Stimulated activated naive CD8-positive, alpha-beta T cell treated with anti-CD3 and anti-CD28 coated beads, Interleukin-15, Interleukin-2, amounts not matched to agents 100 U/mL and 50 U/mL, for 24 hours (primary cell): Measurements from ENCODE around the gene CCDC182.

Experiments
- ATAC-seq: fragments of 150-1000 bp; cut with Tn5 transposase; one replicate; pipeline ENCODE4 v1.10.0; 2021
- DNase-seq: peaks from one replicate; pipeline ENCODE4 v3.0.0; 2021

CCDC182 gene

DNA sequence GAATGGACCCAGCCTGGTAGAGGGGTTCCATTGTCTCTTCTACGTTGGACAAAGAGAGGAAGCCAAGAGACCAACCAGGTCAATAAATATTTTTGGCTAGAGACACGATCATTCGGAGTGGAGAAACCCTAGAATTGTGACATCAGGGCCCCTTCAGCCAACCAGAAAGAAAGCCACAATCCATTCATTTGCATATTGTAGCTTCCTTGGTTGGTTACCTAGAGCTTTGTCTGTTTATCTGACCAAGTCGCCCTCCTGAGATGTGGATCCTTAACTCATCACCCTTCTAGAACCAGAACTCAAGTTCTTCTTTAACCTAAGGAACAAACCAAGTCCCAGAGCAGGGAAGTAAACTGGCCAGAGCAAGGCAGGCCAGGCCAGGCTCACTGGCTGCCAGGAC lies at the start of gene CCDC182:
TSS of gene CCDC182 (minus strand) at position 58 of the 400 bp plus-strand sequence. CDS start at position 31, 27 bp downstream.
- DNase-seq: no peak
- ATAC-seq: no peak

DNA sequence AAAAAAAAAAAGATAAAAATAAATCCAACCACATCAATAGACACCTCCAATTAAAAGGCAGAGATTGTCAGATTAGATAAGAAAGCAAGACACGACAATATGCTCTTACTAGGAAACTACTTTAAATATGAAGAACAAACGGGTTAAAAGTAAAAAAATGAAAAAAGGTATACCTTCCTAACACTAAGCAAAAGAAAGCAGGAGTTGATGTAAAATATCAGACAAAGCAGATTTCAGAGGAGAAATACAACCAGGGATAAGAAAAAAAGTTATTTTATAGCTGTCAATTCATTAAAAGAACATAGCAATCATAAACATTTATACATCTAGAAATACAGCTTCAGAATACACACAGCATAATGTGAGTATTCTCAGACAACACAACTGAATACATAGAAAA lies 49.7 kb upstream of the CCDC182 start:
- no peak for DNase-seq
- no peak for ATAC-seq

DNA sequence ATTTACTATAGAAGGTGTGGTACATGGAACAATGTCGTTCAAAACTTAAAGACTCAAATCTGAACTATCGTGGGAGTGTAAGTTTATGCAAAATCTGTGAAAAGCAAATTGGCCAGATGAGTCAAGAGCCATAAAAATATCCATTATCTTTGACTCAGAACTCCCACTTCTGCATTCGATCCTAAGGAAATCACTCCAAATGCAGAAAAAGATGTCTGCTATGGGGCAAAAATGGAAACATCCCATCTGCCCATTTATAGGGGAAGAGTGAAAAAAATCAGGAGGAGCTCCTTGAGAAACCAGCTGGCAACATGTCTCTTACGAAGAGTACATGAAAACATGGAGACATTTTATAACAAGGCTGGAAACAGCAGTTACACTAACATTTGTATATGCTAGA lies 43.6 kb upstream of the CCDC182 start:
- ATAC-seq (no peak), DNase-seq (no peak)

DNA sequence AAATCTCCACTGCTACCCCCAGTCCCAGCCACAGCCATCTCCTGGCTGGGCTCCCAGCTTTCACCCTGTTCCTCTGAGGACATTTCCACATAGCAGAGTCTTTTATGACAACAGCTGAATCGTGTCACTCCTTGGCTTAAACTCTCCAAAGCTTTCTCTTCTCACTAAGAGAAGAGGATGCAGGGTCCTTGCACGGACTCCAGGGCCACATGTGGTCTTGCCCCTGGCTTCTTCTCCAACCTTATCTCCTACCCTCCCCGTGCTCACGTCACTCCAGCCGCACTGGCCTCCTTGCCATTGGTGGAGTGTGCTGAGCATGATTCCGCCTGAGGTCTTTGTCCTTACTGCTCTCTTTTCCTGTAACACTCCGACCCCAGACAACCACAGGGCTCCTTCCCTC lies 39.9 kb upstream of the CCDC182 start:
- ATAC-seq (no peak), DNase-seq (no peak)

DNA sequence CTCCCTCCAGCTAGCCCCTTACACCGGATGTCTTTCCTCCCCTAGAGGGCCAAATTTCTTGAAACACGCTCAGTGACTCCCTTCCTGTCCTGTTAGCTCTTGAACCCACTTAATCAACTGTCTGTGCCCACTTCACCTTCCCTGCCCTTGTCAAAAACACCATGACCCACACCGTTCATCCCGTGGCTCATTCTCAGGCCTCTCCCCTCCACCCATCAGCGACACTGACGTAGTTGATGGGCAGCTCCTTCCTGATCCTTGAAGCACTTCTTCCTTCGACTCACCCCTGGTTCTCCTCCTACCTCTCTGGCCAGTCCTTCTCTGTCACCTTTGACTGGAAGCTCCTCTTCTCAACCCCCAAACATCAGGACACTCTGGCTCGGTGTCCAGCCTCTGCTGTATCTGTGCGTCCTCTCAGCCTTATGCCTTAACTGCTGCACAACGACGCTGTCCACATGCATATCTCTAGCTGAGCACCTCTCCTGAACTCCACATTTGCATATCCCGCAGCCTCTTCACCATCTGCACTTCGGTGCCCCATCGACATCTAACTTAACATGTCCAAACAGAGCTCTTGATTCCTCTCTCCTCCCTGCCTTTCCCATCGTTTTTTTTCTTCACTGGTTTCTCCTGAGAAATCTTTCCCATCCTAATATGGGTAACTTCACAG lies 39.3 kb upstream of the CCDC182 start:
- no peak for DNase-seq

DNA sequence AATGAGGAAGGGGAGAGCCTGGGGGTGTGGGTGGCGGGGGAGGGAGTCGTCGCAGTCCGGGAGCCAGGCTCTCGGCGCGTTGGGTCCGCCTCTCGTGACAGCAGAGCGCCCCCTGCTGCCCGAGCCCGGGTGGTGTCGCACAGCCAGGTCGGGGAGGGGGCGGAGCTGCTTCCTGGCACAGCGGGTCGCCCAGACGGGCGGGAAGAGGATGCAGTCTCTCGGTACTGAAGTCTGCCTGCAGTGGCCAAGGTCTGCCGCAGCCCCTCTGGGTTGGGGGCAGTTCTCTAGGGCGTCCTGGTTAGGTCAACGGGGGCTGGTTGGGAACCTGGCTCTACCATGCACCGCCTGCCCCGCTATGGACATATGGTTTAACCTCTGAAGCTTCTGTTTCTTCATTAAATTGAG lies 38.2 kb upstream of the CCDC182 start:
- ATAC-seq (peak; percentile 88), DNase-seq (peak; percentile 89)

More for the DNA sequence above, 39.3 kb upstream of the CCDC182 start:
- ATAC-seq: no peak

DNA sequence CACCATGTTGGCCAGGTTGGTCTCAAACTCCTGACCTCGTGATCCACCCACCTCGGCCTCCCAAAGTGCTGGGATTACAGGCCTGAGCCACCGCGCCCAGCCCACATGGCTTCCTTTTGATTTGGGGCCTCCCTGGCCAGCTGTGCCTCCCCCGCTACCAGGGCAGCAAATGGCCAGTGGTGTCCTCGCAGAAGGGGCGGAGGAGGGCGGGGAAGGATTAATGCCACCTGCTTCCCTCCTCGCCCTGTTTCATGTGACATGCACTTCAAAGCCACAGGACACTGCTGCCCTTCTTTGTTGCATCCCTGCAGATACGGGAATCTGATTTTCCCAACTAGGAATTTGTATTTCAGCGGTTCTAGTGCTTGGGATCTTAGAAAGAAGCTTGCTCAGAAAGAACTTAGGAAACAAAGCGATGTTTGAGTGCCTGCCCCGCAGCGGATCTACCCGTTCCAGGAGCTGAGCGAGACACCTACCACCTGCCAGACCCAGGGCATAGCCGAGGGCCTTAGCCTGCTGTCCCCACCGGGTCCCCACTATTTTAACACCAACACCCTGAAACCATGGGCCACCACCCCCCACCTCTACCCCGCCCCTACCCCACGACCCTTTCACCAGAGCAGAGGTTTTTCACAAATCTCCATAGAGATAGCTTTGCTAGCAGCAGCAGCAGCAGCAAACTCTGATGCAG lies 37.7 kb upstream of the CCDC182 start:
- ATAC-seq (no peak), DNase-seq (no peak)

DNA sequence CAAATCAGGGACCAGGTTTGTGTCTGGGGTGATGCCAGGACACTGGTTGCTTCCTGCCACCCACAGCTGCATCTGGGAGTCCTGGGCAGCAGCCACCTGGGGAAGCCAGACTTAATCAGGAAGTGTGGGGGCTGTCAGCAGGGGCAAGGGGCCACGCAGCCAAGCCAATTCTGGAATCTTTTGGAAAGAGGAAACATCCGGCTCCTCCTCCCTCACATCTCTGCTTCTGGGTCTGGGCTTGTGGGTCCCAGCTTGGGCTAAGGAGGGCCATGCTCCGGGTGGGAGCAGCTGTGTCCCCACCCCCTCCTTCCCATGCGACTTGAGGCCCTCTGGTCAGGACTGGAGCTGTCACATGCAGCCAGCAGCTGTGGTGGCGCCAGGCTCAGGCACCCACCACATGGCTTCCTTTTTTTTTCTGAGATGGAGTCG lies 37.0 kb upstream of the CCDC182 start:
- no peak for ATAC-seq
- DNase-seq: no peak

DNA sequence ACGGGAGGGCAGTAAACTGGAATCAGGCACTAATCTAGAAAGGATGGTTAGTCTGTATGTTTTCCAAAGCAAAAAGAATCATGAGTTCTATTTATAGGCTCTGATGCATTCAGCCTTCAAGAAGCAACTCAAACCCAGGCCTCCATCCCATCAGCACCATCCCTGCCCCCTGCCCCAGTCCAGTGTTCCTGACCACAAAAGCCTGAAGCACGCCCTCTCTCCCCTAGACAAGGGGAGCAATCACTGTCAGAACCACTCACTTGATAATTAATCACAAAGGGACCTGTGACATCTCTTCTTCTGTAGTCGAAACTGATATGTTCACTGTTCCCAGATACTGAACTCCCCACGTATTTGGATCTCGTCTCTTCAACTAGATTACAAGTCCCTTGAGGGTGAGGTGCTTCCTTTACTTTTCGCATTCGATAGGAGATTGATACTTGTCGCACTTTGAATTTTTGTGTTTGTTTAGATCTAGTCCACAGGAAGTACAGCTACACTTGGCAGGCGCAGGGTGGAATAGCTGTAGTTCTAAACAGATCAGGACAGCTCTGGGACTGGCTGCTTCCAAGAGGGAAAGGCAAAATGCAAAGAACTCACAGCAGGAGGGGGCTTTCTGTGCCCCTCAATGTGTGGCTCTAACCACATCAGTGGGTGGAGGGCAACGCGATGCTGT lies 36.4 kb upstream of the CCDC182 start:
- DNase-seq (no peak), ATAC-seq (no peak)

DNA sequence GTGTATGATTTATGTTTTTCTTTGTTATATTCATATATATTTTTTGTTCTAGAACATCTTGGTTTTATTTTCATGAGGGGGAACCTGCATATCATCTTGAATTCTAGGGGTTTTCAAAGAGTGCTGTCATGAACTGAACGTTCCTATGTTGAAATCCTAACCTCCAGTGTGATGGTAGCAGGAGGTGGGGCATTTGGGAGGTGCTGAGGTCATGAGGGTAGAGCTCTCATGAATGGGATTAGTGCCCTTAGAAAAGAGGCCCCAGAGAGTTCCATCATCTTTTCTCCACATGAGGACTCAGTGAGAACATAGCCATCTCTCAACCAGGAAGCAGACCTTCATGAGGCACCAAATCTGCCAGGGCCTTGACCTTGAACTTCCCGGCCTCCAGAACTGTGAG lies 34.6 kb upstream of the CCDC182 start:
- ATAC-seq: no peak
- DNase-seq: no peak

DNA sequence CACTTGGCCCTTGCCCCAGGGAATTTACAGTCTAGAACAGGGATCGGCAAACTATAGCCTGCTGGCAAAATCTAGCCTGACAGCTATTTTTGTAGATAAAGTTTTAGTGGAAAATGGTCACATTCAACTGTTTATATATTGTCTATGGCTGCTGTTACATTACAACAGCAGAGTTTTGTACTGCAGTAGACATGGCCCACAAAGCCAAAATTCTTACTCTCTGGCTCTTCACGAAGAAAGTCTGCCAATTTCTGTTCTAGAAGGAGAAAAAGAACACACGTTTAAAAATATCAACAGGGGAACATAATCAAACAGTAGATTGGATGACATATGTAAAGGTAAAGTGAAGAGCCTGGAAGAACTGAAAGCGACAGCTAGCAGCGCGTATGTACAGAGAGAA lies 33.2 kb upstream of the CCDC182 start:
- DNase-seq (no peak), ATAC-seq (no peak)

DNA sequence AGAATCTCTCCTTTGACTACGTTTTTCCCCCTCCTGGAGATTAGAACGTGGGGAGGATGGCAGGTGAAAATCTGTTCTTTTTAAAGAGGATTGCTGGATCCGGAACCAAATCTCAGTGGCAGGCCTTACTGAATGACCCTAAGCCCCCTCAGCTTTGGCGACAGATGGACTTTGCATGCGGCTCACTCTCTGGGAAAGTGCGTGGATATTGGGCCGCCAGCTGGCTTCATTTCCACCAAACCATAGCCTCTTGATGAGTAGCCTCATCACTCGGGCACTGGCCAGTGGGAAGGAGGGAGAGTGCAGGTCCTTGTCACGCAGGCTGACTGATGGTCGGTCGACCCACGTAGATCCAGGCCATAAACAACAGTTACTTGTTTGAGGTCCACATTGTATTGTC lies 31.3 kb upstream of the CCDC182 start:
- no peak for DNase-seq

DNA sequence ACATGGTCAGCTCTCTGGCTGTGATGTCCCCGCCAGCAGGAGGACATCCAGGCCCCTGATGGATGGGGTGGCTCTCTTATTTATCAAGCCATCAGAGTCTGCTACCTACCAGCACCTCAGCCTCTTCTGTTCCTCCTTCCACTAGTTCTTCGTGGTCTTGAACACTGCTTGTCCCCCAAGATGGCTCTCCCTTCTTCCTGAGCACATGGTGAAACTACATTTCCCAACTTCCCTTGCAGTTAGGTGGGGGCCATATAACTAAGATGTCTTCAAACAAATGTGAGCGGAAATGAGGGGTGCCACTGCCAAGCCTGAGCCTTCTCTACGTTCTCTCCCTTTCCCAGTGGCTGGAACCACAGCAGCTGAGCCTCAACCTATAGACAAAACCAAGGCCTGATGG lies 29.8 kb upstream of the CCDC182 start:
- DNase-seq: no peak
- no peak for ATAC-seq

More for the DNA sequence above, 31.3 kb upstream of the CCDC182 start:
- ATAC-seq: no peak

DNA sequence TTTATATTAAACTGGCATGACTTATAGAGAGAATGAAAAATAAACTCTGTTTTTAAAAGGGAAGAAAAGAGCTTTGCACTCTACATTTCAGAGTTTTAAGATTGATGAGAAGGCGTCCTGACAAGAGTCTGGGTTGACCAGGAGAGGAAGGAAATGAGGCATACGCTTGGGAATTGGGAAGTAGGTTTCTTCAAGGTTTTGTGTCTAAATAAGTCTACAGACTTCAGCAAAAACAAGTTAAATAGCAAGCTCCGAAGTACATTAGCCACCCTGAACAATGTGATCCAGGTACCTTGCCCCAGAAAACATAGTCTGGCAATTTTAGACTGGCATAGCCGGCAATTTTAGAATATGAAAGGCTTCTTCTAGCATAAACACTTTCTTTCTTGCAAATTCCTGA lies 28.5 kb upstream of the CCDC182 start:
- ATAC-seq (no peak), DNase-seq (no peak)

DNA sequence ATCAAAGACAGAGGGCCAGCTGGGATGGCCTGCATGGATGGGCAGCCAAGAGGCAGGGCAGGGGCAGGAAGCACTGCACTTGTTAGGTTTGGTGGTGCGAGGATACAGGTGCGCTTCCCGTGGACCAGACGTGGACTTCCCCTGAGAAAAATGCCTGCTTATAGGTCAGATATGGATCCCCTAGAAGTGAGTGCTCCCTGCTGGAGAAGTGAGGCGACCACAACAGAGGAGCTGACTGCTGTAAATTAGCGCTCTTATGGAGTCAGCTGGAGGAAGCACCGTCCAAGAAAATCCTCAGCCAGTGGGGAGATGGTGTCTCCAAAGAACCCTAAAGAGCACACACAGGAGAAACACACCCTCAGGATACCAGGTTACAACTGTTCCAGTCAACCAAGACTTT lies 27.7 kb upstream of the CCDC182 start:
- DNase-seq (no peak), ATAC-seq (no peak)

DNA sequence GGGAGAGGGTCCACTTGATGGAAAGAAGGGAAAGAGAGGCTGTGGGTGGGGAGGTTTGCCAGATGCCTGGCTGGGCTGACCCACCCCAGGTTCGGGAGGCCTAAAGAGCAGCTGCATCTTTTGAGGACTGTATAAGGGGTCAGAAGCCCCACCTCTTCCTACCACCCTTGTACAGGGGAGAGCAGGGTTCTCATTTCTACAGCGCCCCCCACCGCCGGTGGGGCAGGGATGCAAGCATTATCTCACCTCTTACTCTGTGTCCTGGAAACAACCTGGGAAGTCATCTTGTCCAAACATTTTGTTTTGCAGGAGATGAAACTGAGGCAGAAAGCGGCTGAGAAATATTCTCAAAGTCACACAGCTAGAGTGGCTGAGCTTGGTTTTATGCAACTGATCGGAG lies 22.5 kb upstream of the CCDC182 start:
- no peak for DNase-seq
- ATAC-seq: no peak

DNA sequence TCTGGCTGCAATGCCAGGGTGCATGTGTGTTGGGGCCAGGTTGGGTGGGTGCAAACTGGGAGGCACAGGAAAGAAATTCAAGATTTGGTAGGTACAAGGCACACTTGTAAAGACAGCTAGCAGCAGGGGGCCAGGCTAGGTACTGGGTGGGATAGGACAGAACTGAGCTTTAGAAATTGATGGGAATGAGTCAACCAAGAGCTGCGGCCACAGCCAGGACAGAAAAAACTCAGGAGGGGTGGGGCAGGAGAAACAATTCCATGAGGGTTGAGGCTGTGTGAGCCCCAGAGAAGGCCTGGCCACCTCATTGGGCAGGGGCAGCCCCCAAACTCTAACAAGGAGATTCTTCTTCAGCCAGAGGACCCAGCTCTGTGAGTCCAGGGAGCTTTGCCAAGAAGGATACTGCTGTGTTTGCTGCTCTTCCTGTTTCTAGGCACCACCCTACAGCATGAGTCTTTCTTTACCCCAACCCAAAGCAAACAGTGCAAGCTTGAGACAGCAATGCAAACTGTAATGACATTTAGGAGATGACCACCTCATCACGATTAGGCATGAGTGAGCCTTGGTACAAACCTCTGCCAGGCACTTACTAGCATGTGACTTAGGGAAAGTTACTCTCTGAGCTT lies 21.3 kb upstream of the CCDC182 start:
- DNase-seq (no peak), ATAC-seq (no peak)

DNA sequence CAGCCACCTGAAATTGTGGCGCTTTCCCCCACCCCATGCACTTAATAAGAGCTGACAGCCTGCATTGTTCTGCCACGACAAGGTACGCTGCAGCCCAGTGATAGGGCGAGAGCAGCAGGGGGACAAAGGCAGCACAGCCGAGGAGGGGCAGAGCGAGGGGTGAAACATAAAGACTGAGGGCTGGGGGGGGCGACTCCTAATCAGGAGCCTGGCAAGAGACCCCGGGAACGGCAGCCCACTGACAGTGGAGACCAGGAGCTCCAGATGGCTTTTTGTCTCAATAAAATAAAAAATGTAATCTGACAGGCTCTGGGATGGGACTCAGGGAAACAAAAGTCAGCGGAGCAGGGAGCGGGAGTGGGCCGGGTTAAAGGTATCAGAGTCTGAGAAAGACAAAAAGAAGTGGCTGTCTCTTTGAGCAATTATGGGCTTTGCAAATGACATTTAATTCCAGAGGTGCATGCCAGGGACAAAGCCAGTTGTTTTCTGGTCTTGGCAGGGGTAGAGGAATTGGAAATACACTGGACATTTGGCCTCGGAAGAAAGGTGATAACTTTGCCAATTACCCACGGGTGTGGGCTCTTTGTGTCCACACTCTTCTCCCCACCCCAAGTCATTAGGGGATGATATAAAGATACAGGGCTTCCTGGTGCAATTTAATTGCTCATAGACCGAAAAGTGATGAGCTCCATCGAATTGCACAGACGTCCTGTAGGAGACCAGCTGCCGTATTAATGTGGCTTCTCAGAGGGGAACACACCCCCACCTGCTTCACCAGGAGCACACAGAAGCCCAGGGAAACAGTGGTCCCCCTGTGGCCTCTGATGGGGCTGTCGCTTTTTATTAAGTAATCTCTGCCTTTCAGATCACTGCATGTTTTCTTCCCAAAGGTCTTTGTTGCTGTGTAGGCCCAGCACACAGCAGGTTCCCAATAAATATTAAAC lies 17.6 kb upstream of the CCDC182 start:
- ATAC-seq (no peak), DNase-seq (no peak)

DNA sequence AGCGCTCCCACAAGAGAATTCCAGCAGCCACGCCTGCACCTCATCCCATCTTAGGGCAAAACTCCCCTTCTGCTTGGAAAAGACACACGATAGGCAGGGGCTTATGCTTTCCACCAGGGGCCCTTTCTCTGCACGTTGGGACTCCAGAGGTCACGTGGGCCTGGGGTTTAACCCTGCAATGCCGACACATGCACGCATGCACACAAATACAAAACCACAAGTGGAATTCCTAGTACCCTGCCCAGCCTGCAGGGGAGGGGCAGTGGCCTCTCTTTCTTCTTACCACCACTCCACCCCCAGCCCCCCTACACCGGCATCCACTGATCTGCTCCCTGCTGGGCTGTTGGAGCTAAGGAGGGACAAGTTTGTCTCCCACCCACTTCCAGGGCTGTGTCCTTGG lies 16.8 kb upstream of the CCDC182 start:
- DNase-seq: no peak
- no peak for ATAC-seq

DNA sequence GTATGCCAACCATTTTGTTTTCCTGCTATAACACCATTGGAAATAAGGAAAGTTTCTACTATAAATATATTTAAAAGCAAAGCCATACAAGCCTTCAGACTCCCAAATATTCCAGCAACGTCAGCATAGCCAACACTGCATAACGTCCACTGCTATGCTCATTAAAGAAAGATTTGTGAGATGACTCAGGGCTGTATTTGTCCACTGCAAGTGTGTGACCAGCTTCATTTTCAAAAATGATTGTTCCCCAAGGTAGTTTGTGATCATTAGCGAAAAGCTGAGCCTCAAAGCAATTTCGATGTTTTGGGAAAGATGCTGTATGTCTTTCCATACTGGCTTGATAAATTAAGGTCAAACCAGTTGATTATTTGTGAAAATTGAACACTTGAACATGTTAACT lies 14.9 kb upstream of the CCDC182 start:
- ATAC-seq: no peak
- no peak for DNase-seq

DNA sequence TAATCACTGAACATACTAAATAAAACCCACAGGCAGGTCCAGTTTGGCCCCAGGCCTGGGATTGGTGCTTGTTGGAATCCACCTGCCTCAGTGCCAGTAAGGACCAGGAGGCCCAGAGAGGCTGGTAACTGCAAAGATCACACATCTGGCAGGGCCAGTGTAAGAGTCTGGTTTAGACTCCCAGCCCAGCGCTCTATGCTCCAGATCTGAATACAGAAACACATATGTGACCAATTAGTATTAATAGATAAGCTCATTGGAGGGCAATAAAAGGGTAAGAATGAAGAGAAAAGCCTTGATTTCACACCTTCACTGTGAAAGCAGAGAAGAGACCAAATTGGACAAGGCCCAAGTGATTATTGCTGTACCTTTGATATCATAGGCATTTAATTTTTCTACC lies 13.6 kb upstream of the CCDC182 start:
- no peak for DNase-seq

DNA sequence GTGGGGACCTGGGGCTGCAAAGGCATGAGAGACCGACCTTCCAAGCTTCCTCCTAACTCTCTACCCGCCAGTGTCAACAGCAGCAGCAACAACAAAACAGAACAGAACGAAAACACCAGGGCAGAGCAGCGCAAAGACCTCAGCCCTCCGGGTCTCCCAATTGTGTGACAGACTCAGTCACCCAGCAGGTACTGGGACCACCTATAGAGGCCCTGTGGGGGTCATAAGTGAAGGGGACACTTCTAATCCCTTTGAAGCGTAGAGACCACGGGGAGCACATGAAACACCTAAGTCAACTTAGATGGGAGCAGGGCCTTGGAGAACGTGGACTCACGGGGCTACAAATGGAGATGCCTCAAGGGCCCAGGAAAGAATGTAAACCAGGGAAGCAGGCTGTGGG lies 12.6 kb upstream of the CCDC182 start:
- ATAC-seq (no peak), DNase-seq (no peak)

More for the DNA sequence above, 13.6 kb upstream of the CCDC182 start:
- ATAC-seq: no peak
